NCI-H446 treated with DMSO at 0.1 percent for 48 hours (cell line): ENCODE measurements around the gene SPAG17.
A peak's percentile ranks its signal among the peaks of the same experiment; 100 is the strongest.
"Not testable (repeated sequence)": the region's sequence is repeated elsewhere in the genome, so short reads cannot be mapped to it uniquely, and the experiment has no call there.

Experiments used
- DNase-seq: peaks from one replicate; lab custom pipeline; 2025; lab: John Stamatoyannopoulos, UW

Gene SPAG17

DNA sequence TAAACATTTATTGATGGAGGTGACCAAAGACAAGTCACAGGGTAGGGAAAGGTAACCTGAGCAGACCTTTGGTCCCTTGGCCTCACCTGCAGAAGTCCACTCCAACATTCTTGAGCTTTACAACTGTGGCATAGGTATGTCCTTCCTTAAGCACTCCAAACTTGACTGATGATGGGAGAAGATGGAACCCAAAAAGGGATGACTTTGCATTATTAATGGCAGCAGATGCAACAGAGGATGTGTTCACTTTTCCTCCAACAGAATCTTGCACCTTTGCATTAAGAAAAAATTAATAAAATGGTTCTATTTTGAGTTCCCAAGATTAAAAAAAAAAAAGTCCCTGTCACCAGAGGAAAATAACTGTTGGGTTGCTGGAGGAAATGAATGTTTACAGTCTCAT, 213.3 kb downstream of the SPAG17 start:
- DNase-seq = no peak

GRCh38 chr1:117970252-117970651, 214.8 kb downstream of the SPAG17 start:
- peak; percentile 78 for DNase-seq

GRCh38 chr1:117967881-117968280, 217.1 kb downstream of the SPAG17 start:
- DNase-seq = peak; percentile 98

- DNase-seq = peak; percentile 92
Observed at GRCh38 chr1:117967477-117967876, 217.6 kb downstream of the SPAG17 start.

- no peak for DNase-seq
Observed at GRCh38 chr1:117964290-117965038, 220.6 kb downstream of the SPAG17 start.

GRCh38 chr1:117959364-117959763, 225.7 kb downstream of the SPAG17 start:
- no peak for DNase-seq

GRCh38 chr1:117952386-117952785, 232.6 kb downstream of the SPAG17 start:
- DNase-seq = no peak

- no peak for DNase-seq
Observed at GRCh38 chr1:117942293-117942692, 242.7 kb downstream of the SPAG17 start.

DNA sequence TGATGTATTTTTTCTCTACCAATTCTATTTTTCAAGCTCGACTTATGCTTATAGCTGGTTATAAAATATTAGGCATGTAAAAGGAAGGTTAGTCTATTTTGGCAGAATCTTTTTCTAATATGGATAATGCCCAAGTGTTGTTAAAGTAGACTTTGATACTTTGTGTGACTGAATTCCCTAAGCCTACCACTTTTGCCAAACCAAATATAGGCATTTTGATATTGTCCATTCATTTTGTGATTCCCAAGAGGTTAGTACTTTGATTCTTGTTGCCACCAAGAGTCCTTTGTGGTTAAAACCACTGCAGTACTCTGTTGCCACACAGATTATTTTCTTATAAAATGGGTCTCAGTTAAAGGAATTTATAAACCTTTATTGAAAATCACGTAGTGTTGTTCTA, 251.3 kb downstream of the SPAG17 start:
- no peak for DNase-seq

- no peak for DNase-seq
Observed at GRCh38 chr1:117932576-117932975, 252.5 kb downstream of the SPAG17 start.

GRCh38 chr1:117930484-117930883, 254.5 kb downstream of the SPAG17 start:
- no peak for DNase-seq

DNA sequence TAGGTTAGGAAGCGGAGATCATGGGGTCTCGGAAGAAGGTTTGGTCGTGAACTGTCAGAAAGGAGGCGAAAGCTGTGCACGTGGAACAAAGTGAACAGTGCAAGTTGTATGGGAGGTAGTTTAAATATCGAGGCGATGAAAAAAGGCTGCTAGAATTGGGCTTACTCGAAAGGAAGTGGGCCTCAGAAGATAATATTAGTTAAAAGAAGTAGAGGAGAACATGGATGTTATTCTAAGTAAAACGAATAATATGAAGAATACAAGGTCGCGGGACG, 254.9 kb downstream of the SPAG17 start:
- DNase-seq = no peak

DNA sequence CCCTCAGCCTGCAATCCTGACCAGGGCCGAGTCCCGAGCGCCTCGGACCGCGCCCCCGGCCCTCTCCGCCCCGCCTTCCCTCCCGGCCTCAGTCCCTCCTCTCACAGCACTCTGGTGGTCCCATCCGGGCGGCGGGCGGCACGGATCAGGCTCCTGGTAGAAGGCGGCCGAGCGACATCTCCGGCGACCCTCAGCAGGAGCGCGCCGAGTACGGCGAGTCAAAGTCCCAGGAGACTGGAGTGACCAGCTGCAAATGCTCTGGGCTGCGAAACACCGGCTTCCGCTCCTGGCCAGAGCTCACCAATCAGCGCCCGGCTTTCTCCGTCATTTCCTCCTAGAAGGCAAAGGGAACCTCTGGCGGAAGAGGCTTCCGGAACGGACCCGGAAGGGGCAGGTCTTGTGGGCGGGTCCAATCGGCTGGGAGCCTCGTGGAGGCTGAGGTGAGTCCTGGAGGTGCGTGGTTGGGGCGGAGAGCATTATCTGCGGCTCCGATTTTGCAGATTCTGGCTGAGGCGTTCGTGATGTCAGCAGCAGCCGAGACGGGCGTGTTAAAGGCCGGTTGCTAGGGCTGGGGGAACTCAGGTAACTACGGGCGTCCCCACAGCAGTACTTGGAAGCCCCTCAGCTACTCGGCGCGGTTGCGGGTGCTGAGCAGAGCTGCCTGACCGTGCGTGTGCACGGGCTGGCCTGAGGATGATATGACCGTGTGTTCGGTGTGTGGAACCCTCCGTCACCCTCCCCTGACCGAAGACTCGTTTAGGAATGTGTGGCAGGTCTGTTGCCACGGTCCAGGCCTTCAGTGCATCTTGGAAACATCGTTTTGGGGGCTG, 255.5 kb downstream of the SPAG17 start, which contains the start of the genes GDAP2 and WDR3:
Gene GDAP2 (minus strand): TSS at position 279 of the 830 bp plus-strand sequence. CDS start 9,264 bp downstream, outside the sequence.
Gene WDR3 (plus strand): TSS at position 397 of the 830 bp plus-strand sequence. CDS start 3,581 bp downstream, outside the sequence.
- DNase-seq = peak; percentile 91

DNA sequence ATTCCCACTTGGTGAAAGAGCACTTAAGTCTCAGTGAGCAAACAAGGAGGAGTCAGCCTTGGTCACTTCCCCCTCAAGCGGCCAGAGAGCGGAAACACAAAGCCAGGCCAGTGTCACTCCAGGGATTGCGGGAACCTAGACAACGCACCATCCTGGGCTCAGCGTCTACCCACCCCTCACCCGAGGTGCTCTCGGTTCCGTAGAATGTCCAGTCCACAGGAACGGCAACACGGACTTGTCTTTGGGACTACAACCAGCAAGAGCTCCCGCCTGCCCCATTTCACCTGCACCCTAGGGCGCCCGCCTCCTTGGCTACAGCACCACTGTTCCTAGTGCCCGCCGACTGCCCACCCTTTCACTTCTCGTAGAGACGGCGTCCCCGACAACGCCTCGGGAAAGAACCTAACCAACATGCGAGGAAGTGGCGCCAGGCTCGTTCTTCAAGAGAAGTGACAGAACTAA, 256.1 kb downstream of the SPAG17 start:
- peak; percentile 2 for DNase-seq

GRCh38 chr1:117925981-117926380, 259.0 kb downstream of the SPAG17 start:
- no peak for DNase-seq

DNA sequence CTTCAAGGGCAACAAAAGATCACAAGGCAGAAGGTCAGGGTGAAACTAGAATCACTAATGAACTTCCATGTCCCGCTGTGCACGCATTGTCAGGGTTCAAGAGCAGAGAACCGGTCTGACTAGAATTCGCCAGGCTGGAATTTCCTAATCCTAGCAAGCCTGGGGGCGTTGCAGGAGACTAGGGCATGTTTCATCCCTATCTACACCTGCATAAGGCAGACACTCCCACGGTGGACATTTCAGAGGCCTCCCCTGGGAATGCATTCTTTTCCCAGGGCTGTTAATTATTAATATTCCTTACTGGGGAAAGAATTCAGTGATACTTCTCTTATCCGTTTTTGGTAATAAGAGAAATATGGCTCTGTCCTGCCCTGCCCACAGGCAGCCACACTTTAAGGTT, 262.3 kb downstream of the SPAG17 start:
- not testable (repeated sequence) for DNase-seq

- no peak for DNase-seq
Observed at GRCh38 chr1:117921991-117922390, 263.0 kb downstream of the SPAG17 start.

- no peak for DNase-seq
Observed at GRCh38 chr1:117919376-117919775, 265.7 kb downstream of the SPAG17 start.

DNA sequence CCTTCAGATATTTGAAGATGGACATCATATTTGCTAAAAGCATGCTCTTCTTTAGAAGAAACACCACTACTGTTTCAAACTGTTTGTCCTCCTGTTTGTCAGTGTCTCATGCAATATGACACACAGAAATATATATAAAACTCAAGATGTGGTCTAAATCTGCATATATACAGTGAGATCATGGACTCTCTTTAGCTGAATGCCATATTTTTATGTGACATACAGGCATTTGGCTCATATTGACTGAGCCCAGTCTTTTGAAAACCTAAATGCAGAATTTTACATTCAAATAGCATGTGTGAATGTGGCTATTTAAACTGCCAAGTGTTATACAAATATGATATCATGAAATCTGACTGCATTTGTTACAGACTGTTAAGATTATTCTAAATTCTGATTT, 274.0 kb downstream of the SPAG17 start:
- no peak for DNase-seq

GRCh38 chr1:117905019-117905418, 280.0 kb downstream of the SPAG17 start:
- DNase-seq = no peak

- no peak for DNase-seq
Observed at GRCh38 chr1:117904485-117904884, 280.5 kb downstream of the SPAG17 start.
